Fibroblast of skin of right biceps (primary cell): ENCODE results near the gene CLEC16A.
A peak's percentile ranks its signal among the peaks of the same experiment; 100 is the strongest.

ENCODE experiments used
- DNase-seq: peaks from one replicate; pipeline ENCODE4 v3.0.0-alpha.2; 2013

Gene CLEC16A

DNA sequence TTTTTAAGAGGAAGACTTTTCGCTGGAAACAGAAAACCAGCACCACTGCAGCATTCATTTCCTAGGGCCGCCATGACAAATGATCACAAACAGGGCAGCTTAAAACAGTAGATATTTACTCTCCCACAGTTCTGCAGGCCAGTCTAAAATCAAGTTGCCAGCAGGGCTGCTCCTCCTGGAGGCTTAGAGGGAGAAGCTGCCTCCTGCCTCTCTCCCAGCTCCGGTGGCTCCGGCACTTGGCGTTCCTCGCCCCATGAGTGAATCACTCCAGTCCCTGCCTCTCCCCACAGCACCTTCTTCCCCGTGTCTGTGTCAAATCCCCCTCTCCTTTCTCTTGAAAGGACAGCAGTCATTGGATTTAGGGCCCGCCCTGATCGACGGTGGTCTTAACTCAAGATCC is 239.6 kb downstream of the CLEC16A start:
- no peak for DNase-seq

GRCh38 chr16:11187522-11188023 is 243.2 kb downstream of the CLEC16A start:
- DNase-seq = no peak

GRCh38 chr16:11188801-11189740 is 244.7 kb downstream of the CLEC16A start:
- no peak for DNase-seq

- DNase-seq = peak; percentile 35
Observed at GRCh38 chr16:11190588-11191560, 246.5 kb downstream of the CLEC16A start.

- DNase-seq = no peak
Observed at GRCh38 chr16:11191665-11192064, 247.3 kb downstream of the CLEC16A start.

- no peak for DNase-seq
Observed at GRCh38 chr16:11193494-11193893, 249.1 kb downstream of the CLEC16A start.

DNA sequence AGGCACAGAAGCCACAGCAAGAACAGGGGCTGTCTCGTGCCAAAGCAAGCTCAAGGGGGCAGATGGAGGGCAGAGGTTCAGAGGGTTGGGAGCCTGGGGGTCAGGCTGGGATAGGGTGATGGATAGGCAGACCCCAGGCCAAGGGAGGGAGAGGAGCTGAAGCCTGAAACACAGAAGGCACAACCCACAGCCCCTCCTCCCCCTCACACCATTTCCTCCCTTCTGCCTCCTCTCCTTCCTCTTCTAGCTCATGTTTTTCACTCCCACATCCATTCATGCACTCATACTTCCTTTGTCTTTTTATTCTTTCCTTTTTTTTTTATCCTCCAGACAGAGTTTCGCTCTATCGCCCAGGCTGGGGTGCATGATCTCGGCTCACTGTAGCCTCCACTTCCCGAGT is 250.5 kb downstream of the CLEC16A start:
- DNase-seq = no peak

DNA sequence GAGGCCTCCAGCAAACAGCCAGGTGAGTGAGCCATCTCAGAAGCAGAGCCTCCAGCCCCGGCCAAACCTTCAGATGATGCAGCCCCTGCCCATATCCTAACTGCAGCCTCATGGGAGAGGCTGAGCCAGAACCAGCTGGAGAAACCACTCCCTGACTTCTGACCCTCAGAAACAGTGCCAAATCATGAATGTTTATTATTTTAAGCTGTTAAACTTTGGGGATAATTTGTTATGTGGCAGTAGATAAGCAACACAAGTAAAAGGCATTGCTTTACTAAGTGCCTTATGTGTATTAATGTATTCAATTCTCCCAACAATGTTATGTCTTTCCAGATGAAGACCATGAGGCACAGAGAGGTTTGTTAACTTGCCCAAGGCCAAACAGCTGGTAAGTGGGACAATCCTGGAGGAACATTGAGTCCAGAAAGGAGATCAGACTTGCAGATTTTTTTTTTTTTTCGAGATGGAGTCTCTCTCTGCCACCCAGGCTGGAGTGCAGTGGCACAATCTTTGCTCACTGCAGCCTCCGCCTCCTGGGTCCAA is 252.0 kb downstream of the CLEC16A start:
- DNase-seq = no peak

DNA sequence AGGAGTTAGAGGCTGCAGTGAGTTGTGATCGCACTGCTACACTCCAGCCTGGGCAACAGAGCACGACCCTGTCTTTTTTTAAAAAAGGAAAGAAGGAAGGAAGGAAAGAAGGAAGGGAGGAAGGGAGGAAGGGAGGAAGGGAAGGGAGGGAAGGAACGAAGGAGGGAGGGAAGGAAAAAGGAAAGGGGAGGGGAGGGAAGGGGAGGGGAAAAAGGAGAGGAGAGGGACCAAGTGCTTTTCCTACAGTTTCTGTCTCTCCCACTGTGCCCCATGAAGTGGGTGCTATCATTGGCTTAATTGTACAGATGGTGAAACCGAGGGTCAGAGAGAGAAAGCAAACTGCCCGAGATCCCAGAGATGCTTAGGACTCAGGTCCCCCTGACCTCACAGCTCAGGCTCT is 254.0 kb downstream of the CLEC16A start:
- no peak for DNase-seq

- no peak for DNase-seq
Observed at GRCh38 chr16:11198828-11199227, 254.5 kb downstream of the CLEC16A start.

DNA sequence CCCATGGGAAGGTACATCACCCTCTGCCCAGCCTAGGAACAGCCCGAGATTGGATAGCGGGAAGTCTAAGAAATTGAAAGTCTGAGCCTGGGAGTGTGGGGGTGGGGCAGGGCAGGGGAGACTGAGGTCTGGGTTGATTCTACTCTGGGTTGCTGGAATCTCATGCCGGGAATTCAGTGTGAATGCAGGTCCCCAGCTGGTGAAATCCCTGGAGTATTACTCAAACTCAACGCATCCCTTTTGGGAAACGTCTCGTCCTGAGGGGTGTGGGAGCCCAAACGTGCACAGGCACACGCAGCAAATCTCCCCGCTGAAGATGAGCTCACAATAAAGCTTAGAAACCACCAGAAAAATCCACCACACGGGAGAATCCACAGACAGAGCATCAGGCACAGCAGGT is 256.2 kb downstream of the CLEC16A start:
- peak; percentile 62 for DNase-seq

DNA sequence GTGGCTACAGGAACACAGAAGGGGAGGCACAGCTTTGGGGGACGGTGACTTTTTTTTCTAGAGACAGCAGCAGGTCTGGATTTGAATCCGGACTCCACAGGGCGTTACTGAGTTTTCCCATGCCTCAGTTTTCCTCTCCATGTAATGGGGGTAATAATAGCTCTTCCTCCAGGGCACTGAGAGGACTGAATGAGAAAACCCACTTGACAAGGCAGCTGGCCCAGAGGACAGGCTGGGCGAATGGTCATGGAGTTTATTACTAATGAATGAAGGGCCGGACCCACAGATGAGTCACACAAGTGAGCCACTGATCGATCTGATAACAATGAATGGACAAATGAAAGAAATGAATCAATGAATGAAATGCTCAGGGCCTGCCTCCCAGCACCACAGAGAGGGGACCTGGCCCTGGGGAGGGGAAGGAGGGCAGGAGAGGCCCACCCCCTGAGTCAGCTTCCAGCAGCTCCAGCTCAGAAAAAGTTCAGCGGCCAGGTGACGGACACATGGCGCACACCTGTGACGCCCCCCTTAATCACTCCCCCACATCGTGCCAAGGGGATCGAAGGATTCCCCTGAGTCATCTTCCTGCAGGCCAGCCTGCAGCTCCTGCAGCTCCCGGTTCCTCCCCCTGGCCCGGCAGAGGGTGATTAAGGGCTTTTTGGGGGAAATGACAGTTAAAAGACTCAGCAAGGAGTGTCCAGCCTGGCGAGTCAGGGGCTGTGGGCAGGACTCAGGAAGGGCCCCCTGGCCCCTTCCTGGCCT is 257.3 kb downstream of the CLEC16A start:
- DNase-seq = peak; percentile 89

GRCh38 chr16:11202260-11203091 is 258.1 kb downstream of the CLEC16A start:
- DNase-seq = peak; percentile 67

- DNase-seq = no peak
Observed at GRCh38 chr16:11203111-11203623, 258.8 kb downstream of the CLEC16A start.

- no peak for DNase-seq
Observed at GRCh38 chr16:11204513-11205047, 260.2 kb downstream of the CLEC16A start.

GRCh38 chr16:11205065-11205699 is 260.8 kb downstream of the CLEC16A start:
- DNase-seq = no peak

GRCh38 chr16:11205754-11206581 is 261.6 kb downstream of the CLEC16A start:
- DNase-seq = peak; percentile 34

DNA sequence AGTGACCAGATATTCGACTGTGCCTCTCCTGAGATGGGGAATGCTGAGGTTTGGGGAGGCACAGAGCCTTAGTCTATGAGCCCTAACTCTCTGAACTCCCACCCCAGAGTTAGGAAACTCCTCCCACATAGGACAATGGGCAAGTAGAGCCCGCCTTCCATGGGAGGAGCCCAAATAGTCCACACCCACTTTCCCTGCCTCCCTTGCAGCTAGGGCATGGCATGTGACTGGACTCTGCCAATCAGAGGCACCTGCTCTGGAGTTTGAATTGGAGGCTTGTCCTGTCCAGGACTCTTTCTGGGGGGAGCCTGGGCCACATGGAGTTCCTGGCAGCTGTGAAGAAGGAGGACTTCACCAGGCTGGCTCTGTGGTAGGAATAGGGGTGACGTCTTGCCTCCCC is 263.3 kb downstream of the CLEC16A start:
- no peak for DNase-seq
